ENCODE results near the gene REEP3. TPM values are rescaled to one million over a fixed set of nuclear protein-coding genes. Genes with fewer than 3 reads are reported as not detected.

REEP3 gene
- total and polyA plus RNA-seq, 7 donors = 6.5 to 18.4 (median 16.1) TPM

GRCh38 chr10:63522277-63522687 is 1.1 kb downstream of the REEP3 start:
- H3K4me1 ChIP-seq = peaks cover 47% of the 10 kb centered on the region
- DNase-seq (no peak), ATAC-seq (no peak)
- peak overlapping the region; percentile 98 for H3K27ac ChIP-seq
- H3K4me3 ChIP-seq = peak overlapping the region; percentile 83
- no peak for TF ChIP-seq CTCF (IDR thresholded peaks at IDR 0.05)
- intact Hi-C loops (cut with DNase I) = loop anchor here (5.0 to 10.0 kb wide), 5 partner anchors 50 to 195 kb away; partner anchors contain the start of gene JMJD1C (in 1 of the 2)
- 5 to 11% (median 6%) methylated on average over 3 of the region's 3 CpGs for WGBS, 3 donors
- no peaks in the 10 kb centered on the region for H3K27me3 ChIP-seq (ENCODE audit: insufficient read depth in 3 of 3, low read length in 2 of 3)
- no peaks in the 10 kb centered on the region for H3K9me3 ChIP-seq
- H3K36me3 ChIP-seq (ENCODE audit: insufficient read depth in 1 of 2, low read depth in 1 of 2) = no peaks in the 10 kb centered on the region

GRCh38 chr10:63522995-63523394 is 1.8 kb downstream of the REEP3 start:
- DNase-seq (no peak), ATAC-seq (no peak)
- Histone ChIP-seq H3K27ac (peak overlapping the region; percentile 98), H3K9me3 (no peaks in the 10 kb centered on the region), H3K4me1 (peaks cover 44% of the 10 kb centered on the region), H3K4me3 (peak overlapping the region; percentile 83), H3K27me3 (ENCODE audit: insufficient read depth in 3 of 3, low read length in 2 of 3) (no peaks in the 10 kb centered on the region), H3K36me3 (ENCODE audit: insufficient read depth in 1 of 2, low read depth in 1 of 2) (no peaks in the 10 kb centered on the region)
- no peak for TF ChIP-seq CTCF (IDR thresholded peaks at IDR 0.05)
- 74 to 89% (median 83%) methylated on average over 2 of the region's 2 CpGs for WGBS, 3 donors
- intact Hi-C loops (cut with DNase I) = loop anchor here (5.0 to 10.0 kb wide), 5 partner anchors 49 to 194 kb away; partner anchors contain the start of gene JMJD1C (in 1 of the 2)

GRCh38 chr10:63525021-63525420 is 3.8 kb downstream of the REEP3 start:
- intact Hi-C loops (cut with DNase I) = loop anchor here in 1 of 2 donors (10.0 kb wide), 2 partner anchors 100 to 190 kb away; no protein-coding TSS in a partner anchor

GRCh38 chr10:63527401-63527800 is 6.2 kb downstream of the REEP3 start:
- no peak for DNase-seq
- H3K27me3 ChIP-seq (ENCODE audit: insufficient read depth in 3 of 3, low read length in 2 of 3) = no peaks in the 10 kb centered on the region
- ATAC-seq = no peak
- no peaks in the 10 kb centered on the region for H3K36me3 ChIP-seq (ENCODE audit: insufficient read depth in 1 of 2, low read depth in 1 of 2)
- WGBS, 3 donors = 96 to 98% (median 97%) methylated on average over 4 of the region's 4 CpGs
- no peak for TF ChIP-seq CTCF (IDR thresholded peaks at IDR 0.05)
- H3K27ac ChIP-seq = no peak overlapping the region
- peaks cover 26% of the 10 kb centered on the region for H3K4me1 ChIP-seq
- H3K4me3 ChIP-seq = no peak overlapping the region
- intact Hi-C loops (cut with DNase I) = loop anchor here in 1 of 2 donors (10.0 kb wide), 2 partner anchors 97 to 187 kb away; no protein-coding TSS in a partner anchor
- no peaks in the 10 kb centered on the region for H3K9me3 ChIP-seq

More at GRCh38 chr10:63525021-63525420, 3.8 kb downstream of the REEP3 start:
- no peak for ATAC-seq
- Histone ChIP-seq H3K27me3 (ENCODE audit: insufficient read depth in 3 of 3, low read length in 2 of 3) (no peaks in the 10 kb centered on the region), H3K36me3 (ENCODE audit: insufficient read depth in 1 of 2, low read depth in 1 of 2) (no peaks in the 10 kb centered on the region), H3K9me3 (no peaks in the 10 kb centered on the region), H3K4me3 (no peak overlapping the region), H3K27ac (no peak overlapping the region), H3K4me1 (peaks cover 34% of the 10 kb centered on the region)
- DNase-seq = no peak
- TF ChIP-seq CTCF (IDR thresholded peaks at IDR 0.05) = no peak
- 74 to 90% (median 79%) methylated on average over 3 of the region's 3 CpGs for WGBS, 3 donors

All from psoas muscle (tissue), 8 donors.